Body of pancreas (tissue), 4 donors: ENCODE results near the gene PLA2G4D. TPM values are rescaled to one million over a fixed set of nuclear protein-coding genes. Genes with fewer than 3 reads are reported as not detected.

Source experiments
- ATAC-seq: fragments of 150-250 bp; one replicate; pipeline ENCODE4 v1.9.1; 2016
- DNase-seq, 4 donors: peaks; one replicate each; pipeline ENCODE4 v3.0.0-alpha.2; 2019
- H3K27ac ChIP-seq, 4 donors: fragments of 200-600 bp; sonication (generic); 1 replicate in 3 of 4; 2 replicates in 1 of 4; pipeline versions ENCODE4 v1.5.1 to v1.6.1; 2016 to 2019; ENCODE audit warnings: mild to moderate bottlenecking in 1 of 4, mixed read lengths in 1 of 4, moderate library complexity in 1 of 4
- H3K27me3 ChIP-seq, 2 donors: fragments of 200-600 bp; sonication (generic); one replicate each; pipeline ENCODE4 v1.6.0; 2016; ENCODE audit warnings: mild to moderate bottlenecking in 1 of 2
- H3K36me3 ChIP-seq, 2 donors: fragments of 200-600 bp; sonication (generic); replicated peaks in 1 of 2; 2 replicates each; pipeline ENCODE4 v1.5.1; 2016; ENCODE audit warnings: low read depth in 2 of 2; ENCODE audit not compliant: insufficient read depth in 1 of 2
- H3K4me1 ChIP-seq: fragments of 200-600 bp; sonication (generic); one replicate; pipeline ENCODE4 v1.6.0; 2016
- H3K4me3 ChIP-seq, 2 donors: fragments of 200-600 bp; sonication (generic); 1 replicate in 1 of 2; 2 replicates in 1 of 2; pipeline ENCODE4 v1.5.1; 2016 to 2019
- H3K9me3 ChIP-seq, 3 donors: fragments of 200-600 bp; sonication (generic); 1 replicate in 2 of 3; 2 replicates in 1 of 3; pipeline ENCODE4 v1.5.1; 2016
- CTCF ChIP-seq, 7 experiments: fragments of 450-650 bp in 4 of 7; fragments of 200-600 bp in 3 of 7; sonication (generic) in 3 of 7; IDR thresholded peaks; one replicate each; pipeline ENCODE4 v1.5.1; 2016 to 2019; ENCODE audit warnings: antibody characterized with exemption in 7 of 7
- POLR2A ChIP-seq, 3 donors: fragments of 450-650 bp; IDR thresholded peaks; one replicate each; pipeline ENCODE4 v1.6.1; 2016; ENCODE audit warnings: antibody characterized with exemption in 3 of 3, mild to moderate bottlenecking in 2 of 3
- WGBS, 2 donors: methylation state at CpG; one replicate each; pipeline ENCODE4 v1.1.5; 2017; 5-methylcytosine and 5-hydroxymethylcytosine counted together
- intact Hi-C: fragments of 100-400 bp; cut with DNase I; formaldehyde crosslinking; loops from one replicate; pipeline ENCODE4 v1.15.1; 2023
- total RNA-seq, 2 donors: library from RNA; depleted of rRNA; stranded (reverse); fragments of >200 nt; gene quantifications; one replicate each; pipeline ENCODE4 v1.1.0, GENCODE V29; 2016

The PLA2G4D gene
- total RNA-seq, 2 donors from 2014 or later: not detected

GRCh38 chr15:42108806-42109205, 14.4 kb upstream of the PLA2G4D start:
- intact Hi-C loops: no loop called here
- Histone ChIP-seq H3K4me1 (peaks cover 5% of the 10 kb centered on the region), H3K4me3 (no peak overlapping the region), H3K27ac (no peak overlapping the region), H3K27me3 (no peaks in the 10 kb centered on the region), H3K36me3 (no peaks in the 10 kb centered on the region), H3K9me3 (no peaks in the 10 kb centered on the region)
- DNase-seq (no peak), ATAC-seq (no peak)
- TF ChIP-seq CTCF (IDR thresholded peaks at IDR 0.05) (no peak), POLR2A (IDR thresholded peaks at IDR 0.05) (no peak)
- WGBS, 2 donors: 66 to 81% methylated on average over 3 of the region's 3 CpGs

GRCh38 chr15:42108189-42108588, 13.8 kb upstream of the PLA2G4D start:
- H3K36me3 ChIP-seq: no peaks in the 10 kb centered on the region
- no peak for ATAC-seq
- no peak for DNase-seq
- no peaks in the 10 kb centered on the region for H3K9me3 ChIP-seq
- TF ChIP-seq POLR2A (IDR thresholded peaks at IDR 0.05): no peak
- TF ChIP-seq CTCF (IDR thresholded peaks at IDR 0.05): no peak
- H3K4me3 ChIP-seq: no peak overlapping the region
- no peaks in the 10 kb centered on the region for H3K27me3 ChIP-seq
- no peak overlapping the region for H3K27ac ChIP-seq
- intact Hi-C loops: no loop called here
- peaks cover 5% of the 10 kb centered on the region for H3K4me1 ChIP-seq

- ATAC-seq: no peak
- H3K4me1 ChIP-seq: peaks cover 5% of the 10 kb centered on the region
- H3K27ac ChIP-seq: no peak overlapping the region
- no peak overlapping the region for H3K4me3 ChIP-seq
- H3K9me3 ChIP-seq: no peaks in the 10 kb centered on the region
- peak in 3 of 4 donors; percentile 31 to 68 (median 41) for DNase-seq
- 5 to 10% methylated on average over 7 of the region's 7 CpGs for WGBS, 2 donors
- H3K36me3 ChIP-seq: no peaks in the 10 kb centered on the region
- intact Hi-C loops: no loop called here
- TF ChIP-seq CTCF (IDR thresholded peaks at IDR 0.05) (no peak), POLR2A (IDR thresholded peaks at IDR 0.05) (no peak)
- no peaks in the 10 kb centered on the region for H3K27me3 ChIP-seq
Measured at GRCh38 chr15:42107473-42107872, 13.1 kb upstream of the PLA2G4D start.

- WGBS, 2 donors: 64 to 67% methylated on average over 5 of the region's 5 CpGs
- ATAC-seq: no peak
- Histone ChIP-seq H3K27me3 (no peaks in the 10 kb centered on the region), H3K27ac (no peak overlapping the region), H3K4me3 (no peak overlapping the region), H3K36me3 (no peaks in the 10 kb centered on the region), H3K4me1 (peaks cover 5% of the 10 kb centered on the region), H3K9me3 (no peaks in the 10 kb centered on the region)
- DNase-seq: no peak
- intact Hi-C loops: no loop called here
- no peak for TF ChIP-seq POLR2A (IDR thresholded peaks at IDR 0.05)
- no peak for TF ChIP-seq CTCF (IDR thresholded peaks at IDR 0.05)
Measured at GRCh38 chr15:42106288-42106687, 11.9 kb upstream of the PLA2G4D start.

- WGBS, 2 donors: 88 to 90% methylated on average over 5 to 11 of the region's 11 CpGs
- intact Hi-C loops: no loop called here
- Histone ChIP-seq H3K27me3 (no peaks in the 10 kb centered on the region), H3K4me3 (no peak overlapping the region), H3K9me3 (no peaks in the 10 kb centered on the region), H3K4me1 (peaks cover 5% of the 10 kb centered on the region), H3K36me3 (no peaks in the 10 kb centered on the region), H3K27ac (no peak overlapping the region)
- ATAC-seq (no peak), DNase-seq (no peak)
- TF ChIP-seq CTCF (IDR thresholded peaks at IDR 0.05): no peak
- no peak for TF ChIP-seq POLR2A (IDR thresholded peaks at IDR 0.05)
Measured at GRCh38 chr15:42104095-42104891, 9.9 kb upstream of the PLA2G4D start.
